Activated T-cell treated with anti-CD3 and anti-CD28 coated beads, Interleukin-2, amount 50 U/mL, for 48 hours (primary cell): Measurements from ENCODE around the gene CNGA3.
"Not testable (repeated sequence)": the region's sequence is repeated elsewhere in the genome, so short reads cannot be mapped to it uniquely, and the experiment has no call there.

Experiments used
- DNase-seq, 2 experiments: peaks; one replicate each; pipeline ENCODE4 v3.0.0-alpha.2; 2020

The CNGA3 gene

DNA sequence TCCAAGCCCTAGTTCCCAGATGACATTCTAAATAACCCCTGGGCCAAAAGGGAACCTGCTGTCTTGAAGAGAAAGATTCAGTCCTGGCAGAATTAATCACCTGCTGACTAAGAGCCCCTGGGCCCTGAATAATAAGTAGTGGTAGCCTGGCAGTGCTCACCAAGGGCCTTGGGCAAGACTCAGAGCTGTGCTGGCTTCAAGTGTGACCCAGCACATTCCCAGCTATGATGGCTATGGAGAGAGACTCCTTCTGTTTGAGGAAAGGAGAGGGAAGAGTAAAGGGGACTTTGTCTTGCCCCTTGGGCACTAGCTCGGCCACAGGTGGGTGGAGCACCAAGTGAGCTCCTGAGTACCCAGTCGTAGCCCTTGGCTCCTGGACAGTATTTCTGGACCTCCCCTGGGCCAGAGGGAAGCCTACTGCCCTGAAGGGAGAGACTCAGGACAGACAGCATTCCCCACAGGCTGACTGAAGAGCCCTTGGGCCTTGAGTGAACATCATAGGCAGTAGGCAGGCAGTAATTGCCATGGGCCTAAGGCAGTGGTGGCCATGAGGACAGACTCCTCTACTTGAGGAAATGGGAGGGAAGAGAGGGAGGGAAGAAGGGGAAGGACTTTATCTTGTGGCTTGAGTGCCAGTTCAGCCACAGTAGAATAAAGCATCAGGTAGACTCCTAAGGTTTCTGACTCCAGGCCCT is 58.4 kb downstream of the CNGA3 start:
- peak in 1 of 2 experiments; percentile 6 for DNase-seq

GRCh38 chr2:98405301-98405700 is 59.0 kb downstream of the CNGA3 start:
- no peak for DNase-seq

DNA sequence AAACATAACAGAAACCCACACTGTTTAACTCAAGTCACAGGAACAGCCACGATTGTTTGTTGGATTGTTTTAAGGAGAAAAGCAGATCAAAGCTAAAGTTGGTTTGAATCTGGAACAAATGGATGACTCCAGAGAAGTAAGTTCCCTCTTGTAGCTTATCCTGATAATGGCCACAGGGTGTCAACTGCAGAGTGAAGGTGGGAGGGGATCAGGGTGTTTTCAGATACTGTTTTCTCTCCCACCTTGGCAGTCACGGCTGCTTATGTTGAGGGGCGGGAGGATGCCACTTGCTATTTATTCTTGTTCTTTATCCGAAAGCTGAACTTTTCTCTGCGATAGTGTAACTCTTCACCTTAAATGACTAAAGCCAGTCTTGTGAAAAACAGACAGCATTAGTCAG is 61.9 kb downstream of the CNGA3 start:
- no peak for DNase-seq

DNA sequence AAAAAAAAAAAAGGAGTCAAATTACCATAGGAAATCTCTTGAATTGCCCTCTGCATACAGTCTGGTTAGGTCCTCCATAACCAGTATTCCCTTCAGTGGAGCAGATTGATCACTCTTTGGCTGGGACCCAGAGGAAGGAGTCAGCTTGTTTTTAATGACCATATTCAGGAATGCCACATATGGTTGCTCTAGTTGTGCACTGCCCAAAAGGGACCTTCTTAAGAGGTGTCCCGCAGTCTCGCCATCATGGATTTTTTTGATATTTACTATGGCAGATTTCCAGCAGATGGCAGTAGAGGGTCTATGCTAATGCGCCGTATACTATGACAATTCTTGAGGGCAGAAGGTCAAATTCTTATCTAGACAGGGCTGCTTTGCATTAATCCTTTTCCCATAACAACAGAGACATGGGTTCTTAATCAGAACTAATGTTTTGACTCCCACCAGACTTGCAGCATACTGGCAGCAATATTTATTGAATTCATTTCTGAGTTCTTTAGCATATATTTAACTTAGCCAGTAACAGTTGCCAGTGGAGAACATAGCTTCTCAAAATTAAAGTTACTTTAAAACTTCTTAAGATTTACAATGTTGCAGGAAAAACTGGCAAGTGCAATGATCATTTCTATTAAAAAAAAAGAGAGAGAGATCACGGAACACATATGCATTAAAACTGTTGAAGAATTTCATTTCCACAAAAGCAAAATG is 66.6 kb downstream of the CNGA3 start:
- DNase-seq = peak; percentile 60 to 63

DNA sequence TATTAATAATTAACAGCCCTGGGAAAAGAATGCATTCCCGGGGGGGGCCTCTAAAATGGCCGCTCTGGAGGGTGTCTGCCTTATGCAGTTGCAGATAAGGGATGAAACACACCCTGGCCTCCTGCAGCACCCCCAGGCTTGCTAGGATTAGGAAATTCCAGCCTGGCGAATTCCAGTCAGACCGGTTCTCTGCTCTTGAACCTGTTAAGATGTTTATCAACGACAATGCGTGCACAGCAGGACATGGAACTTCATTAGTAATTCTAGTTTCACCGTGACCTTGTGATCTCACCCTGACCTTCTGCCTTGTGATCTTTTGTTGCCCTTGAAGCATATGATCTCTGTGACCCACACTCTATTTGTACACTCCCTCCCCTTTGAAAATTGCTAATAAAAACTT is 68.0 kb downstream of the CNGA3 start:
- not testable (repeated sequence) for DNase-seq

DNA sequence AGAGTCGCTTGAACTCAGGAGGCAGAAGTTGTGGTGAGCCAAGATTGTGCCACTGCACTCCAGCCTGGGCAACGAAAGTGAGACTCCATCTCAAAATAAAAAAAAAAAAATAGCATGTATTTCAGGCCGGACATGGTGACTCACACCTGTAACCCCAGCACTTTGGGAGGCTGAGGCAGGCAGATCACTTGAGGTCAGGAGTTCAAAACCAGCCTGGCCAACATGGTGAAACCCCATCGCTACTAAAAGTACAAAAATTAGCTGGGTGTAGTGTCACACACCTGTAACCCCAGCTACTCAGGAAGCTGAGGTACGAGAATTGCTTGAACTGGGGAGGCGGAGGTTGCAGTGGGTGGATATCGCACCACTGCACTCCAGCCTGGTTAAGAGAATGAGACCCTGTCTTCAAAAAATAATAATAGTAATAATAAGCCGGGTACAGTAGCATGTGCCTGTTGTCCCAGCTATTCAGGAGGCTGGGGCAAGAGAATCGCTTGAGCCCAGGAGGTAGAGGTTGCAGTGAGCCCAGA is 69.5 kb downstream of the CNGA3 start:
- not testable (repeated sequence) for DNase-seq

DNA sequence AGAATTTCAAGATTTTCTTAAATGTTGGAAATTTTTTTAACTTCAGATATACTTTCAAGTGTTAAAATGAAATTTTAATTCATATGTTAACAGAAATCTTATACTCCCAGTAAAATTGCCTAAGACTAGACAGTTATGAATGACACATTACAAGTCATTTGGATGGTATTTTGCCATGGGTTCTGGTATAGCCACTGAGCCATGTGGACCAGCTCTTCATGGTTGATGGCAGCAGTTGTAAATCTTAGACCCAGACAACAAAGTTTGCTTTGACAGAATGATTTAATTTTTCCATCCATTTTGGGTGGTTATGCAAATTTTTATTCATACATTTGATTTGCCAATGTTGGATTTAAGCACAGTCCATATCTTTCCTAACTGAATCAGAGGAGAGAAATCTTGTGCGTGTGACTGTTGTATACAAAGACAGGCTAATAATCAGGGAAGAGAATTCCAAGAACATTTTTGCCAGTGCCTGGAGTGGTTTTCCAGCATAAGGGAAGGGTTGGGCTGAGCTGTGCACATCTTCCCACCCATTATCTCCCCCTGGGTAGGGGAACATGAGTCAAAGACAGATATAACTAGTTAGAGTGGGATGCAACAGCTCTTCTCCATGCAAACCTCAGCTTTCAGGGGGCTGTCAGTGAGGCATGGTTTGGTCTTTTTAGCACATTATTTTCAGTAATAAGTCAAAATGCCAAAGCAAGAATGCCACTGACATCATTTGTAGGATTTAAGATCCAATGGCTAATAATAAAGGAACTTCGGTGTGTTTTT is 70.3 kb downstream of the CNGA3 start:
- no peak for DNase-seq

- DNase-seq = no peak
Observed at GRCh38 chr2:98419544-98419943, 73.3 kb downstream of the CNGA3 start.

DNA sequence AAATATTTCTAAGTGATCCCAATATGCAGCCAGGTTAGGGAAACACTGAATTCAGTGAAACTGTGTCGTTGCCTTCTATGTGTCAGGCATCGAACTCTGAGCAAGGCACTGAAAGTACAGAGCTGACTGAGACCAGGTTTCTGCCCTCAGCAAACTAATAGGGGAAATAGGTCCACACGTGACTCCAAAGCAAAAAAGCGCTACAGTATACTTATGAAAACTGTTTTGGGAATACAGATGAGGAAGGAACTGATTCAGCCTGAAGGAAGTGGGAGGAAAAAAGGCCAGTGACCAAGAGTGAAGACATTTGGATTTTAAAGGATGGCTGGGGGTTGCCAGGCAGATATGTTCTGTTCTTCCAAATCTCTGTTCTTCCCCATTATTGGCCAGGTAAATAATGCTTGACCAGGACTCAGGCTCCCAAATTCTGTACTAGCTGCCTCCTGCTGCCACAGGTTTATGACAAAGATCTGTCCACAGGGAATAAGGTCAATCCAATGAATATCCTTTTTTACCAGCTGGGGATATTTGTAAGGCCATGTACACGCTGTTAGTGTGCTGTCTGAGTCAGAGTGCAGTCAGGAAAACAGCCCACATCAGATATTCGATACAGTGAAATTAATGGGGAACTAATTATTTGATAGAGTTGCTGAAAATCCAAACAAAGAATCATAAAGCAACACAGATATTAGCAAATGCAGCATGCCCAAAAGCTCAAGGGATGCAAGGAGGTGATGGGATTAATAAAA is 73.9 kb downstream of the CNGA3 start:
- no peak for DNase-seq

GRCh38 chr2:98422449-98422848 is 76.2 kb downstream of the CNGA3 start:
- no peak for DNase-seq

DNA sequence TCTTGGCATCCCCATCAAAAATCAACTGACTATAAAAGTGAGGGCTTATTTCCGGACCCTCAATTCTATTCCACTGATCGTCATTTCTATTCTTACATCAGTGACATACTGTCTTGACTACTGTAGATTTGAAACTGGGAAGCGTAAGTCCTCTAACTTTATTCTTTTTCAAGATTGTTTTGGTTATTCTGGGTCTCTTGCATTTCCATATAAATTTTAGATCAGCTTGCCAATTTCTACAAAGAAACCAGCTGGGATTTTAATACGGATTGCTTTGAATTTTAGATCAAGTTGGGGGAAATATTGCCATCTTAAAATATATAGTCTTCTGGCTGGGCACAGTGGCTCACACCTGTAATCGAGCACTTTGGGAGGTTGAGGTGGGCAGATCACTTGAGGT is 80.5 kb downstream of the CNGA3 start:
- DNase-seq = no peak

- DNase-seq = no peak
Observed at GRCh38 chr2:98432145-98432544, 85.9 kb downstream of the CNGA3 start.

DNA sequence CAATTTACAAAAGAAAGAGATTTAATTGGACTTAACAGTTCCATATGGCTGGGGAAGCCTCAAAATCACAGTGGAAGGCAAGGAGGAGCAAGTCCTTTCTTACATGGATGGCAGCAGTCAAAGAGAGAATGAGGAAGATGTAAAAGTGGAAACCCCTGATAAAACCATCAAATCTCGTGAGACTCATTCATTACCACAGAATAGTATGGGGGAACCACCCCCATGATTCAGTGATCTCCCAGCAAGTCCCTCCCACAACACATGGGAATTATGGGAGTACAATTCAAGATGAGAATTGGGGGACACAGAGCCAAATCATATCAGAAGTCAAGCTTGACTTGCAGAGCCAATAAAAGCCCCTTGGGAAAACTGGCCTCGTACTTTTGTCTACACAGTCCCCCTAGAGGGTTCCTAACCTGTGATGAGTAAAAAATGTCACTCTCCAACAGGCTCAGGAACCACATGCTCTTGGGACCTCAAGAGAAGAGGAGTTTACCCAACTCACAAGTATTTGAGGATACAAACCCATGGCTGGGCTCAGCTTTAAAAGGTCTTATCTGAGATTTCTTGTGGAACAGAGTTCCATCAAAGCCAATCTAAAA is 87.2 kb downstream of the CNGA3 start:
- DNase-seq = no peak

- no peak for DNase-seq
Observed at GRCh38 chr2:98434492-98434891, 88.2 kb downstream of the CNGA3 start.

GRCh38 chr2:98435670-98436069 is 89.4 kb downstream of the CNGA3 start:
- not testable (repeated sequence) for DNase-seq

- DNase-seq = no peak
Observed at GRCh38 chr2:98436734-98437133, 90.5 kb downstream of the CNGA3 start.

DNA sequence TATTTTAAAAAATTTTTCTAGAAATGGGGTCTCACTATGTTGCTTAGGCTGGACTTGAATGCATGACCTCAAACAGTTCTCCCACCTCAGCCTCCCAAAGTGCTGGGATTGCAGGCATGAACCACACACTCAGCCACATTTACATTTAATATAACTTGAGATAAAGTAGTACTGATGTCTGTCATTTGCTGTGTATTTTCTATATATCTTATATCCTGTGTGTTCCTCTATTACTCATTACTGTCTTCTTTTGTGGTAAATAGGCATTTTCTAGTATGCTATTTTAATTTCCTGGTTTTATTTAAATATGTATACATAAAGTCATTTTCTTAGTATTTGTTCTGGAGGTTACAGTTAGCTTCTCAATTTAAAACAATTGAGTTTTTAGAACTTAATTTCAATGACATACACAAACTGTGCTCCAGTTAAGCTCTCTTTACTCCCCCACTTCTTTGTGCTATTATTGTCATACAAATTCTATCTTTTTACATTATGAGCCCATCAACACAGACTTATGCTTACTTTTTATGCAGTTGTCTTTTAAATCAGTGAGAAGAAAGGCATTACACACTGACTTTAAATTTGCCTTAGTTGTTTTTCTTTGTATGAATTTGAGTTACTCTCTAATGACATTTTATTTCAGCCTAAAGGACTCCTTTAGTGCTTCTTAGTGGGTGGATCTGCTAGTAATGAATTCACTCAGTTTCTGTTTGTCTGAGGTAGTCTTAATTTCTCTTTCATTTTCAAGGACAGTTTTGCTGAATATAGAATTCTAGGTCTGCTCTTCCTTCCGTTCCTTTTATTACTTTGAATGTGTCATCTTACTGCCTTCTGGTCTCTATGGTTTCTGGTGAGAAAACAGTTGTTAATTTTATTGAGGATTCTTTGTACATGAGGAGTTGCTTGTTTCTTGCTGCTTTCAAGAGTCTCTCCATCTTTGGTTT is 92.2 kb downstream of the CNGA3 start:
- no peak for DNase-seq

DNA sequence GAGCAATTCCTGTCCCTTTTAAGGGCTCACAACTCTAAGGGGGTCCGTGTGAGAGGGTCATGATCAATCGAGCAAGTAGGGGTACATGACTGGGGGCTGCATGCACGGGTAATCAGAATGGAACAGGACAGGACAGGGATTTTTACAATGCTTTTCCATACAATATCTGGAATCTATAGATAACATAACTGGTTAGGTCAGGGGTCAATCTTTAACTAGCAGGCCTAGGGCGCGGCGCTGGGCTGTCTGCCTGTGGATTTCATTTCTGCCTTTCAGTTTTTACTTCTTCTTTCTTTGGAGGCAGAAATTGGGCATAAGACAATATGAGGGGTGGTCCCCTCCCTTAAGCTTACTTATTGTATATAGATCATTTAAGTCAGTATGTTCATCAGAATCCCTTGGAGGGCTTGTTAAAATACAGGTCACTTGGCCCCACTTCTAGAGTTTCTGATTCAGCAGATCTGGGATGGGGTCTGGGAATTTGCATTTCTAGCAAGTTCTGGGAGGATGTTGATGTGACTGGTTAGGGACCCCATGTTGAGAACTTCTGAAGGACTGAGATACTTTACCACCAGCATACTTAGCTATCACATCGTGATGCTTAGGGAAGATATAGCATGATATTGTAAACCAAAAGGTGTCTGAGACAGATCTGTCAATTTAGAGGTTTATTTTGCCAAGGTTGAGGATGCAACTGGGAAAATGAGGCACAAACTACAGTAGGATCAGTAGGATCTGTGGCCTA is 95.6 kb downstream of the CNGA3 start:
- no peak for DNase-seq

DNA sequence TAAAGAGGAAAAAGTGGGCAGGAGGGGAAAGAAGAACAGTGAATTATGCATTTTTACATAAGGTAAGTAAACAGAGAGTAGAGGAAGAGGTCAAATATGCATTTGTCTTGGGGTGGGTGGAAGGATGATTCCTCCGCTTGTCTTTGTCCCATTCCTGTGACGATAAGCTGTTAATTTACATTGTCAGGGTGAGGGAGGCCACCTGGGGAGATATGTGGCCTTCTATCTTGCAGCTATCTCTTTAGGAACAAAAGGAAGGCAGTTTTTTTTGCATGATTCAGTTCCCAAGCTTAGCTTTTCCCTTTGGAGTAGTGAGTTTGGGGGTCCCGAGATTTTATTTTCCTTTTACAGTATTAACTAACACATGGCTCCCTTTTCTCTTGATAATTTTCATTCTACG is 96.2 kb downstream of the CNGA3 start:
- DNase-seq = no peak

DNA sequence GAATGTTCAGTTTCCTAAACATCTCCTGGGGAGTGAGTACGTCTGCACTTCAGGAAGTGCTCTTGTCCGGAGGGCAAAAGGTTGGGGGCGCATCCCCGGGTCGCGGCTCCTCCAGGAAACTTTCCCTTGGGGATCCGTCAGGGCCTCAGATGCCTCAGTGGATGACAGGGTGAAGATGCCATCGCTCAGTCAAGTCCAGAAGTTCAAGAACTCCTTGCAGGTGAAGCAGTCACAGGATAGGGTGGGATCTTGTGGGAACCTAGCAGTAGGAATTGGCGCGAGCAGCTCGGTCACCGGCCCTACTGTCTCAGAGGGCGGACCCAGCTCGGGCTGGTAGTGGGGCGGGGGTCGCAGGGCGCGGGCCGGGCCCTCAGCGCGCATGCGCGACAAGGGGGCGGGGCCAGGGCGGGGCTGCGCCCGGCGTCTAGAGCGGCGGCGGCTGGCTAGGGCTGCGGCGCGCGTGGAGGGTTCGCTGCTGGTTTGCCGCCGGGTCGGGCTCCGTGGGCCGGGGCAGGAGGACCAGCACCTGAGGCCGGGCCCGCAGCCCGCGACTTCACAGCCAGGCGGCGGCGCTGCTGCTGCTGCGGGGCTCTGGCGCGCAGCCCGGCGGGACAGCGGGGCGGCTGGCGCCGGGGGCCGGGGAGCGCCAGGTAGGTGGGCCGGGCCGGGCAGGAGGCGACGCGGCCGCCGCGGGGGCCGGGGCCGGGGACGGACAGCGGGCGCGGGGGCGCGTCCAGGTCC is 98.3 kb downstream of the CNGA3 start, which contains the start of gene INPP4A:
TSS of gene INPP4A (plus strand) at position 423 of the 741 bp plus-strand sequence. CDS start 75,191 bp downstream, outside the sequence.
- DNase-seq = peak; percentile 85 to 88
